Smooth muscle cell of the brain vasculature (primary cell): ENCODE results near the gene ATP6V0C.
A peak's percentile ranks its signal among the peaks of the same experiment; 100 is the strongest.

Experiments used
- DNase-seq: peaks from one replicate; pipeline ENCODE4 v3.0.0-alpha.2; 2012; ENCODE audit warnings: low read depth, low spot score

ATP6V0C gene

GRCh38 chr16:2508722-2509400 lies 4.9 kb upstream of the ATP6V0C start:
- no peak for DNase-seq

- DNase-seq: no peak
These were observed 2.5 kb upstream of the ATP6V0C start for GRCh38 chr16:2511128-2511800.

- no peak for DNase-seq
These were observed 1.6 kb upstream of the ATP6V0C start for GRCh38 chr16:2511996-2512734.

GRCh38 chr16:2512735-2513404 lies 882 bp upstream of the ATP6V0C start:
- no peak for DNase-seq

- DNase-seq: no peak
These were observed 804 bp downstream of the ATP6V0C start for GRCh38 chr16:2514333-2515179.

- DNase-seq: no peak
These were observed 1.6 kb downstream of the ATP6V0C start for GRCh38 chr16:2515180-2515851.

- DNase-seq: no peak
These were observed 2.9 kb downstream of the ATP6V0C start for GRCh38 chr16:2516391-2517240.

- DNase-seq: no peak
These were observed 4.3 kb downstream of the ATP6V0C start for GRCh38 chr16:2517954-2518605.

- DNase-seq: no peak
These were observed 5.3 kb downstream of the ATP6V0C start for GRCh38 chr16:2518823-2519710.

- no peak for DNase-seq
These were observed 5.9 kb downstream of the ATP6V0C start for GRCh38 chr16:2519711-2520080.

- DNase-seq: peak; percentile 59
These were observed 6.5 kb downstream of the ATP6V0C start, which contains the start of gene AMDHD2 for GRCh38 chr16:2520097-2520783. Gene AMDHD2, plus strand, starts transcription at chr16:2520371. Its CDS starts 88 bp downstream, at chr16:2520459.

GRCh38 chr16:2520784-2521531 lies 7.2 kb downstream of the ATP6V0C start:
- no peak for DNase-seq

- DNase-seq: no peak
These were observed 10.1 kb downstream of the ATP6V0C start for GRCh38 chr16:2523801-2524231.

- no peak for DNase-seq
These were observed 10.7 kb downstream of the ATP6V0C start for GRCh38 chr16:2524339-2524938.

GRCh38 chr16:2526135-2526534 lies 12.4 kb downstream of the ATP6V0C start:
- no peak for DNase-seq

- DNase-seq: no peak
These were observed 13.5 kb downstream of the ATP6V0C start for GRCh38 chr16:2527071-2527783.
